ENCODE measurements around the gene EIF2A. TPM values are rescaled to one million over a fixed set of nuclear protein-coding genes. Genes with fewer than 3 reads are reported as not detected.

Gene EIF2A
- total and polyA plus RNA-seq, 4 donors = 59.5 to 127 (median 69.6) TPM

DNA sequence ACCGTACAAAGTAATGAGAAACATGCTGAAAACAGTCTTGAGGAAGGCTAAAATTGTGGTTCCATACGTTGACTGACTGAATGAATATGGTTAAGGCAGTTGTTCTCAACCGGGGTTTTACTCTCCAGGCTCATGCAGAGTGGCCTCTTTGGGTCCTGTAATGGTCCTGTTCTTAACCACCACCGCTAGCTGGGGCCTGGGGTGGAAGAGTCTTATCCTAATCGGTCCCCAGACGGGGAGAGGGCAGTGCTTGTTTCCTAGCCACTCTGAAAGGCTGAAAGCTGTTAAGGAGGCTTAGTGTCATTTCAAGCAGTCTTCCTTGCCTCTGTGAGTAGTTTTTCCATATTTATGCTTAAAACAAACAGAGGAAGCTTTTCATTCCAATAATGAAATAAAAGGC, 88.5 kb downstream of the EIF2A start:
- ATAC-seq (ENCODE audit: insufficient read depth, low FRiP score) (no peak), DNase-seq (no peak)
- TF ChIP-seq, protein P1, sequence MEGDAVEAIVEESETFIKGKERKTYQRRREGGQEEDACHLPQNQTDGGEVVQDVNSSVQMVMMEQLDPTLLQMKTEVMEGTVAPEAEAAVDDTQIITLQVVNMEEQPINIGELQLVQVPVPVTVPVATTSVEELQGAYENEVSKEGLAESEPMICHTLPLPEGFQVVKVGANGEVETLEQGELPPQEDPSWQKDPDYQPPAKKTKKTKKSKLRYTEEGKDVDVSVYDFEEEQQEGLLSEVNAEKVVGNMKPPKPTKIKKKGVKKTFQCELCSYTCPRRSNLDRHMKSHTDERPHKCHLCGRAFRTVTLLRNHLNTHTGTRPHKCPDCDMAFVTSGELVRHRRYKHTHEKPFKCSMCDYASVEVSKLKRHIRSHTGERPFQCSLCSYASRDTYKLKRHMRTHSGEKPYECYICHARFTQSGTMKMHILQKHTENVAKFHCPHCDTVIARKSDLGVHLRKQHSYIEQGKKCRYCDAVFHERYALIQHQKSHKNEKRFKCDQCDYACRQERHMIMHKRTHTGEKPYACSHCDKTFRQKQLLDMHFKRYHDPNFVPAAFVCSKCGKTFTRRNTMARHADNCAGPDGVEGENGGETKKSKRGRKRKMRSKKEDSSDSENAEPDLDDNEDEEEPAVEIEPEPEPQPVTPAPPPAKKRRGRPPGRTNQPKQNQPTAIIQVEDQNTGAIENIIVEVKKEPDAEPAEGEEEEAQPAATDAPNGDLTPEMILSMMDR (IDR thresholded peaks at IDR 0.05; ENCODE audit: control extremely low read depth, extremely low read depth) = no peak
- Histone ChIP-seq H3K4me3 (no peak overlapping the region), H3K27me3 (ENCODE audit: control insufficient read depth in 3 of 3, insufficient read depth in 3 of 3, low read length in 2 of 3) (no peaks in the 10 kb centered on the region), H3K4me1 (ENCODE audit: control insufficient read depth in 5 of 5, insufficient read depth in 5 of 5, low read length in 5 of 5) (peaks cover 0 to 4% (median 0%) of the 10 kb centered on the region in 5 donors), H3K36me3 (ENCODE audit: control insufficient read depth in 4 of 4, insufficient read depth in 4 of 4, low read length in 4 of 4) (peaks cover 0 to 5% (median 2%) of the 10 kb centered on the region in 4 donors), H3K9ac (ENCODE audit: insufficient read depth in 1 of 2, low read length in 2 of 2) (no peak overlapping the region), H3K9me3 (ENCODE audit: control insufficient read depth in 4 of 4, insufficient read depth in 3 of 4, low read length in 3 of 4) (no peaks in the 10 kb centered on the region), H3K27ac (ENCODE audit: low read depth in 1 of 2, low read length in 1 of 2) (no peak overlapping the region)
- WGBS, 2 donors = 56 to 81% methylated on average over 6 of the region's 6 CpGs

DNA sequence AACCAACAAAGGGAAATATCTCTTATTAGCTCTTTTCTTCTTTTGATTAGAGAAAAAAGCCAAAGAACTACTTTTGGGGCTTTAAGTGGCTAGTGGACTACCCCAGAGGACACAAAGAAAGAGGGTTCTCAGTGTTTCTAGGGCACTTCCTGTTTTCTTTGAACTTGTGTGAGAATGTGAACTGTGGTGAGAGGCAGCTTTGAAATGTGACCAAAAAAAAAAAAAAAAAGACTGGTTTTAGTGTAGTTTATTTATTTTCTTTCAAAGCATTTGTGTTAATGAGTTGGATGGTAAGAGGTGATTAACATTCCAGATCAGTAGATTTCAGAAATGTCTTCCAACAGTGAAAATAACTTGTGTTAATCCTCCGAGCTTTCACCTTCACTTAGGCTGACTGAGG, 88.9 kb downstream of the EIF2A start:
- H3K27me3 ChIP-seq (ENCODE audit: control insufficient read depth in 3 of 3, insufficient read depth in 3 of 3, low read length in 2 of 3) = no peaks in the 10 kb centered on the region
- 71 to 75% methylated on average over 1 of the region's 1 CpG for WGBS, 2 donors
- H3K9ac ChIP-seq (ENCODE audit: insufficient read depth in 1 of 2, low read length in 2 of 2) = no peak overlapping the region
- no peak overlapping the region for H3K4me3 ChIP-seq
- H3K9me3 ChIP-seq (ENCODE audit: control insufficient read depth in 4 of 4, insufficient read depth in 3 of 4, low read length in 3 of 4) = no peaks in the 10 kb centered on the region
- peaks cover 0 to 4% (median 0%) of the 10 kb centered on the region in 5 donors for H3K4me1 ChIP-seq (ENCODE audit: control insufficient read depth in 5 of 5, insufficient read depth in 5 of 5, low read length in 5 of 5)
- DNase-seq (peak in 2 of 3 donors; percentile 24 to 26), ATAC-seq (ENCODE audit: insufficient read depth, low FRiP score) (no peak)
- H3K27ac ChIP-seq (ENCODE audit: low read depth in 1 of 2, low read length in 1 of 2) = no peak overlapping the region
- peaks cover 0 to 3% (median under 1%) of the 10 kb centered on the region in 4 donors for H3K36me3 ChIP-seq (ENCODE audit: control insufficient read depth in 4 of 4, insufficient read depth in 4 of 4, low read length in 4 of 4)
- TF ChIP-seq, protein P1 (IDR thresholded peaks at IDR 0.05; ENCODE audit: control extremely low read depth, extremely low read depth) = no peak

Other genes with a start within 250 kb of the EIF2A start
- 10 to 100 TPM; 25.7 to 57.7 TPM for gene TSC22D2, start 138.5 kb upstream of the EIF2A start, total RNA-seq
- gene TSC22D2, start 138.5 kb upstream of the EIF2A start, polyA plus RNA-seq = 10 to 100 TPM in 1 of 2 donors, 1 to 10 TPM in 1; 8.8 to 11.7 TPM
- gene SERP1, start 291 bp upstream of the EIF2A start, total RNA-seq = 100 to 1,000 TPM; 147 to 162 TPM
- 100 to 1,000 TPM in 1 of 2 donors, 10 to 100 TPM in 1; 84.7 to 310 TPM for gene SERP1, start 291 bp upstream of the EIF2A start, polyA plus RNA-seq
- gene SELENOT, start 56.5 kb downstream of the EIF2A start, total RNA-seq = 100 to 1,000 TPM; 105 to 112 TPM
- gene SELENOT, start 56.5 kb downstream of the EIF2A start, polyA plus RNA-seq = 100 to 1,000 TPM in 1 of 2 donors, 10 to 100 TPM in 1; 27.4 to 194 TPM
- under 1 TPM in 1 of 2 donors, not detected in 1; 0.49 TPM for gene ERICH6, start 157.1 kb downstream of the EIF2A start, total RNA-seq
- not detected for gene ERICH6, start 157.1 kb downstream of the EIF2A start, polyA plus RNA-seq
- 10 to 100 TPM; 19.5 to 37.9 TPM for gene SIAH2, start 216.4 kb downstream of the EIF2A start, total RNA-seq
- 10 to 100 TPM in 1 of 2 donors, 1 to 10 TPM in 1; 7.5 to 24.2 TPM for gene SIAH2, start 216.4 kb downstream of the EIF2A start, polyA plus RNA-seq